Prostate gland (tissue), 2 donors: ENCODE measurements around the gene SLITRK1.

Source experiments
- POLR2A ChIP-seq: fragments of 450-650 bp; IDR thresholded peaks from one replicate; pipeline ENCODE4 v1.6.1; 2016; ENCODE audit warnings: antibody characterized with exemption, mild to moderate bottlenecking
- POLR2AphosphoS5 ChIP-seq: sonication (generic); formaldehyde crosslinking; IDR thresholded peaks from one replicate; pipeline ENCODE4 v1.6.1; 2017; ENCODE audit warnings: antibody characterized with exemption
- TF ChIP-seq, protein P1 (sequence below), 4 experiments: fragments of 200-600 bp in 2 of 4; fragments of 450-650 bp in 2 of 4; sonication (generic) in 2 of 4; IDR thresholded peaks; 1 replicate in 3 of 4; 2 replicates in 1 of 4; pipeline ENCODE4 v1.5.1; 2016 to 2019; ENCODE audit warnings: antibody characterized with exemption in 4 of 4, mild to moderate bottlenecking in 2 of 4, moderate library complexity in 2 of 4

DNA sequence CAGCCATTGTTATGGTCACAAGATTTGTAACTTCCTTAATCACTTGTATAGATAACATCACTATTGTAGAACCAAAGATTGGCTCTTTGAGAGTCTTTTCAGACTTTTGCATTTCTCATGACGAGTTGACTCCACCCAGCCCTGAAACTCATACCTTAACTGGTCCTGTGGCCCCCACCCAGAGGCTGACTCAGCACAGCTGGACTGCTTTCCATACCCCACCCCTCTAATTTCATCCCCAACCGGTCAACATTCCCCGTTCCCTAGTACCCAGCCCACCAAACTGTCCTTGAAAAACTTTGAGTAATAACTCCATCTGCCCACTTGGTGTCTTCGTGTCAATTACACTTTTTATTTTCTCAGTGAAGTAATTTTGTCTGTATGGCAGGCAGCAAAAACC lies 32.1 kb upstream of the SLITRK1 start:
- TF ChIP-seq, protein P1, sequence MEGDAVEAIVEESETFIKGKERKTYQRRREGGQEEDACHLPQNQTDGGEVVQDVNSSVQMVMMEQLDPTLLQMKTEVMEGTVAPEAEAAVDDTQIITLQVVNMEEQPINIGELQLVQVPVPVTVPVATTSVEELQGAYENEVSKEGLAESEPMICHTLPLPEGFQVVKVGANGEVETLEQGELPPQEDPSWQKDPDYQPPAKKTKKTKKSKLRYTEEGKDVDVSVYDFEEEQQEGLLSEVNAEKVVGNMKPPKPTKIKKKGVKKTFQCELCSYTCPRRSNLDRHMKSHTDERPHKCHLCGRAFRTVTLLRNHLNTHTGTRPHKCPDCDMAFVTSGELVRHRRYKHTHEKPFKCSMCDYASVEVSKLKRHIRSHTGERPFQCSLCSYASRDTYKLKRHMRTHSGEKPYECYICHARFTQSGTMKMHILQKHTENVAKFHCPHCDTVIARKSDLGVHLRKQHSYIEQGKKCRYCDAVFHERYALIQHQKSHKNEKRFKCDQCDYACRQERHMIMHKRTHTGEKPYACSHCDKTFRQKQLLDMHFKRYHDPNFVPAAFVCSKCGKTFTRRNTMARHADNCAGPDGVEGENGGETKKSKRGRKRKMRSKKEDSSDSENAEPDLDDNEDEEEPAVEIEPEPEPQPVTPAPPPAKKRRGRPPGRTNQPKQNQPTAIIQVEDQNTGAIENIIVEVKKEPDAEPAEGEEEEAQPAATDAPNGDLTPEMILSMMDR (IDR thresholded peaks at IDR 0.05), result no peak
- TF ChIP-seq POLR2A (no peak), POLR2AphosphoS5 (no peak)
